Renal pelvis (tissue), 4 donors: ENCODE data around the gene EFHC1. TPM values are rescaled to one million over a fixed set of nuclear protein-coding genes. Genes with fewer than 3 reads are reported as not detected.
"Not testable (repeated sequence)": the region's sequence is repeated elsewhere in the genome, so short reads cannot be mapped to it uniquely, and the experiment has no call there.

Source experiments
- DNase-seq: peaks from one replicate; pipeline ENCODE4 v3.0.0-alpha.2; 2013
- polyA plus RNA-seq, 3 donors: library from polyadenylated mRNA; unstranded; fragments of 120-200 nt; gene quantifications; one replicate each; pipeline ENCODE4 v1.2.1, GENCODE V29; 2013; ENCODE audit not compliant: insufficient read length in 3 of 3

The EFHC1 gene
- polyA plus RNA-seq, 3 donors, result 54.4 to 75.7 (median 63.6) TPM

DNA sequence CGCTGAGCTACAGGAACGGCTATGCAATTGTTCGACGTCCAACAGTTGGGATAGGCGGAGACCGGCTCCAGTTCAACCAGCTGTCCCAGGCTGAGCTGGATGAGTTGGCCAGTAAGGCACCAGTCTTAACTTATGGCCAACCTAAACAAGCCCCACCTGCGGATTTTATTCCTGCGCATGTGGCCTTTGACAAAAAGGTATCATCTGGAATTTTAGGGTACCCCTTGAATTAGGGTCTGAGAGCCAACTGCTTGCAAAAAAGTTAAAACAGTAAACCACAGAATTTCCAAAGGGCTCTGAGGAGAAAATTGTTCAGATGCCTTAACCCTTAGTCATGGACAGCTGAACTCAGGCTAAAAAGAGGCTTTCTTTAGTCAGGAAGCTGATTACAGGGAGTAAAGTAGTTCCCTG is 3.8 kb downstream of the EFHC1 start:
- no peak for DNase-seq

DNA sequence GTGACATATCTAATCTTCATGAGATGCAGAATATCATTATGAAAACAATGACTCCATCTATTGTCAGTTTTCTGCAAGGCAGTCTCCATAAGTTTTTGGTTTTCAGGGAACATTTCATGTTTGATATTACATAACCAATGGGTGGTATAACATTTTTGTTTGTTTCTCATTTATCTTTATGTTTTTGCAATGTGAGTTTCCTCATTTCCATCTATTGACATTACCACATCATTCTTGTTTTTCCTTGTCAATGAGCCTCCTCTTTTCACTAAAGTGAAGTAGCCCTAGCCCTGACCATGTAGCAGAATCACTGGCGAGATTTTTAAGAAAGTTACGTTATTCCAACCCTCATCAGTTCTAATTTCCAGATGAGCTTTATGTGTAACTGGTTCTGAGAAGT is 4.4 kb downstream of the EFHC1 start:
- no peak for DNase-seq

DNA sequence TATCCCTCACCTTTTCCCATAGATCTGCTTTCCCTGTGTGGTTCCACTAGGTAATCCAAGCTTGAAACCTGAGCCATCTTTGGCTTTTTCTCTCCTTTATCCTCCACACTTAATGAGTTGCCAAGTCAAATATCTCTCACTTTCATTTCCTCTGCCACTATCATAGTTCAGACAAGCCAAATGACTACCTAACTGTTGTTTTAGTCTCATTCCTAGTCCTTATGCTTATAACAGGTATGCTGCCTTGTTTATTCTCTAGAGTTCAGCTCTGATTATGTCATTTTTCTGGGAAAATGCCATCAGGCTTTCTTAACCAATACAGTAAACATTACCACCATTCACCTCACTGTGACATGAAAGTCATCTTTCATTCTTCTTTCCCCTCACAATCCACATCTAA is 6.5 kb downstream of the EFHC1 start:
- no peak for DNase-seq

DNA sequence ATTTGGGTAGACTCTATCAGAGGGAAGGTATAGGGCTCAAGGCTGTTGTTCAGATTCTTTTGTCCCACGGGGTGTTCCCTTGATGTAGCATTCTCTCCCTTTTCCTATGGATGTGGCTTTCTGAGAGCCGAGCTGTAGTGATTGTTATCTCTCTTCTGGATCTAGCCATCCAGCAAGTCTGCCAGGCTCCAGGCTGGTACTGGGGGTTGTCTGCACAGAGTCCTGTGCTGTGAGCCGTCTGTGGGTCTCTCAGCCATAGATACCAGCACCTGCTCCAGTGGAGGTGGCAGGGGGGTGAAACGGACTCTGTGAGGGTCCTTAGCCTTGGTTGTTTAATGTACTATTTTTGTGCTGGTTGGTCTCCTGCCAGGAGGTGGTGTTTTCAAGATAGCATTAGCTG is 13.2 kb downstream of the EFHC1 start:
- DNase-seq, result not testable (repeated sequence)

DNA sequence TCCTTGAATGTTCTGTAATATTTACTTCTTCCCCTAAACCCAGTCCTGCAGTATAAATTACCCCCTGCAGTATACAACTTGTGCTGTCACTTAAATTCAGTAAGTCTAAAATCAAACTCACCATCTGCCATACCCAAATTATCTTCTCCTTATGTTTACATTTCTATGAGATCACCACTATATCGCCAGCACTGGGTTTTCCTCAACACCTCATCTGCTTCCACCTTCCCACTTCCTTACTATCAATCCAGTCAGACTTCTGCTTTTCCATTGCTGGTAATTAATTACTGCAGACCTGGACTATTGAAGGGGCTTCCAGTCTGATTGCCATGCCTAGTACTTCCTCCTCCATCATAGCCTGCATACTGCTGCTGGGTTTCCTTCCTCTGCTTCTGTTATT is 15.2 kb downstream of the EFHC1 start:
- no peak for DNase-seq

DNA sequence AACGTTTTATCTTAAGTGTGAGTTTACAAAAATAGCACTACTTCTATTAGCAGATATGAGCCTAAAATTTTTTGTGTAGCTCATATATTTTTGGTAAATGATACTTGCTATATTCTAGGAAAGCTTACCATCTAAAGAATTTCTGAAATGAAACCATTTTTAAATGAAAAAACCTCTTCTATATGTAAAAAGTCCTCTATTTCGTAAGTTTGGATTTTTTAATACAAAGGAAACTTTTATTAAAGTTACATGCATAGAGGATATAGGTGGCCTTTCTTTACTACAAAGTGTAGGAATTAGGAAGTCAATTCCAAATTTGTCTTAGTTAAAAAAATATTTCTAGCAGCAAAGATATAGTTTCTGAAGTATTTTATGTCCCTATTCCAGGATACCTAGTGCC is 18.8 kb downstream of the EFHC1 start:
- no peak for DNase-seq

DNA sequence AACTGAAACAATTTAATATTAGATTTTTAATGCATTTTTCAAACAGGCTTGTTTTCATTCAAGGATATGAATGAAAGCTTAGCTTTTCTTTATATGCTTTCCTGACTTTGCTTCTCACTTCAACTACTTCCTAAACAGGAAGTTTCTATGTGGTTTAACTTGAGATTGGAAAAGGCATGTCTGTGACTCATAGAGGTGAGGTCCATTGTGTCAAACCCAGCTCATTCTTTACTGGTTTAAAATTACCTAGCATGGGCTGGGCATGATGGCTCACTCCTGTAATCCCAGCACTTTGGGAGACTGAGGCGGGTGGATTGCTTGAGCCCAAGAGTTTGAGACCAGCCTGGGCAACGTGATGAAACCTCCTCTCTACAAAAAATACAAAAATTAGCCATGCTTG is 34.4 kb downstream of the EFHC1 start:
- DNase-seq, result no peak

DNA sequence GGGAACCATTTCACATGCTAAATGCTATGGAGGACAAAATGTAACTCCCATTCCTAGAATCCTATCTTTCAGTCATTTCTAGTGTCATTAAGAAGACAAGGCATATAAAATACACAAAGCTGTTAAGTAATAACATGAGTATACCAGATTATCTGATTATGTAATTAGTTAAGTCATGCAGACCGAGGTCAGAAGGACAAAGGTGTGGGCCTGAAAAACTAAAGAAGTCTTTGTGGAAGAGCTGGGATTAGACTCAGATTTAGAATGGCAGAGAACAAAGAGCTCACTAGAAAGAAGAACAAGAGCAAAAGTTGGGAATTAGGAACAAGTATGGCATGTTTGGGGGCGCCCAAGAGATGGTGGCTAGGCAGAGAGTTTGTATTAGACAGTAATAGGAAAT is 37.0 kb downstream of the EFHC1 start:
- no peak for DNase-seq

DNA sequence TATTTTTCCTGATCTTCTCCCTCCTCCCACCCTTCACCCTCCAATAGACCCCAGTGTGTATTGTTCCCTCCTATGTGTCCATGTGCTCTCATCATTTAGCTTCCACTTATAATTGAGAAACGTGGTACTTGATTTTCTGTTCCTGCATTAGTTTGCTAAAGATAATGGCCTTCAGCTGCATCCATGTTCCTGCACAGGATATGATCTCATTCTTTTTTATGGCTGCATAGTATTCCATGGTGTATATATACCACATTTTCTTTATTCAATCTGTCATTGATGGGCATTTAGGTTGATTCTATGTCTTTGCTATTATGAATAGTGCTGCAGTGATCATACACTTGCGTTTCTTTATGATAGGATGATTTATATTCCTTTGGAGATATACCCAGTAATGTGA is 41.1 kb downstream of the EFHC1 start:
- DNase-seq, result not testable (repeated sequence)

DNA sequence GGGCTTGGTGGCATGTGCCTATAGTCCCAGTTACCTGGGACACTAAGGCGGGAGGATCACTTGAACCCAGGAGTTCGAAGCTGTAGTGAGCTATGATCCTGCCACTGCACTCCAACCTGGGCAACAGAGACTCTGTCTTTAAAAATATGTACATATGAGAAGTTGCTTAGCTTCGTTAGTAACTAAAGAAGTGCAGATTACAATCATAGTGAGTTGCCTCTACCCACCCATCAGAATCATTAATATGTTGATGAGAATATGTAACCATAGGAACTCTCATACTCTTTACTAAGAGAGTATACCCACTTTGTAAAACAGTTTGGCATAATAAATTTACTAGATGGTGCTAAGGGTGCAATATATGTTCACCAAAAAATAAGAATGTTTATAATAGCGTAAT is 54.0 kb downstream of the EFHC1 start:
- no peak for DNase-seq

DNA sequence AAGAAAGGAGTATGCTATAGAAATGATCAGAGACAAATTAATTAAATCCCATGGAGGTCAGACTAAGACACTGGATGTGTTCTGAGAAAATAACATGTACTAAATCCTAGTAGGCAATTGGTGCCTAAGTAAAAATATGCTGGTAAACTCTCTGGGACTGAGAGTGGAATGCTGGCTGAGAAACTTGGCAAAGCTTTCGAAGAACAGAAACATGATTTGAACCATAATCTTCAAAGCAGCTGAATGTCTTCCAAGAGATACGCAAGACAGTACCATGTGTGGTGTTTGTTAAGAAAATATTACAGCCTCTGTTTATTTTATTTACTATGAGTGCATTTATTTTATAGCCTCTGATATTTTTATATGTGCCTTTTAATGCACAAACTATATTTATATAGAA is 55.2 kb downstream of the EFHC1 start:
- DNase-seq, result peak; percentile 12

DNA sequence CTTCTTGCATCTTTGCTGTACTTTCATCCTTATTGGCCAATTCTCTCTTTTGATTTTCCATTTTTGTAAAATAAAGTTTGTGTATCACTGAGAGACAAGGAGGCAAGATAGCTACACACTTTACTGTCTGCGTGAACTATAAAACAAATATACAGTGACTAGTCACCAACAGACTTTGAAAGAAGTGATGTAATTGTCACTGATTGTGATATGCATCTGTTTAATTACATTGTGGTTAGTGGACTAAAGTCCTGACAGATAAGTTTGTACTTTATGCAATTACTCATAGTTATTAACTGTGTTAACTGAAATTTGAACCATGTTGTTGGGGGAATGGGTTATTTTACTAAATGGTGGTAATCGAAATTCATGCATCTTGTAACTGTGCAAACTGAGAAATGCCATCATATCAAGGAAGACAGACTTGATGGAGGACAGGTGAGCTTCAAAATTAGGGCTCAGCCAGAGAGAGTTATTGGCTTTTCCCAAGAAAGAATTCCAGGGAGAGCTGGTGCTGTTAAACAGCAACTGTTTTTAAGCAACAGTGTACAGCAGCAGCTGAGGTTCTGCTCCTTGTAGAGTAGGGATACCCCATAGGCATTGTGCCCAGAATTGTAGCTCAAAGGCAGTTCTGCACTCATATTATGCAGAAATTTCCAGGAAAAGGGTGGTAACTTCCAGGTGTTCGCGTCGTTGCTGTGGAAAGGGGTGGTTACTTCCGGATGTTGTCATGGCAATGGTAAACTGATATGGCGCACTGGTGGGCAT is 62.9 kb downstream of the EFHC1 start:
- DNase-seq, result no peak

DNA sequence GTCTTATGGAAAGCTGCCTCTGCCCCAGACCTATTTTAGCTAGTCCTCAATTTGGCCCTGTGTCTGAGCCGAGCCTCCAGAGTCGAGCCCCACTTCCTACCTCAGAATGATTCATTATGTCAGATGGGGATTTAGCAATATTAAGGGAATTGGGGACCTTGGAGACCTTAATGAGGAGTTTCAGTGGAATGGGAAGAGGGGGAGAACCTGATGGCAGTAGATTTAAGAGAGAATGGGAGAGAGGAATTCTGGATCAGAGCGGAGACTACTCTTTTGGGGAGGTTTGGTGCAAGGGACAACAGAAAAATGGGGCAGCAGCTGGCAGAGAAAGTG is 63.5 kb downstream of the EFHC1 start:
- no peak for DNase-seq

DNA sequence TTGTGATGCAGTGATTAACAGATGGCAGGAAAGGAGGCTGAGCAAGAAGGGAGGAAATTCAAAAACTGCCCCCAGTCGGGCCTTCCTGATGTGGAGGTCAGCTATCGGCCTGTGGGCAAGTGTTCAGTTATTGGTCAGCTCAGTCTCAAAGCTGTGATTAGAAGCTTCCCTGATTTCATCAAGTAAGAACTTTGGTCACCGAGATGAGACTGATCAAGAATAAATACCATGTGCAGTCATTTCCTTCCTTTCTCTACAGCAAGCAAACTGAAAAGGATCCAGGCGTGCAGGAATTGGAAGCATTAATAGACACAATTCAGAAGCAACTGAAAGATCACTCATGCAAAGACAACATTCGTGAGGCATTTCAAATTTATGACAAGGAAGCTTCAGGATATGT is 69.7 kb downstream of the EFHC1 start:
- no peak for DNase-seq

DNA sequence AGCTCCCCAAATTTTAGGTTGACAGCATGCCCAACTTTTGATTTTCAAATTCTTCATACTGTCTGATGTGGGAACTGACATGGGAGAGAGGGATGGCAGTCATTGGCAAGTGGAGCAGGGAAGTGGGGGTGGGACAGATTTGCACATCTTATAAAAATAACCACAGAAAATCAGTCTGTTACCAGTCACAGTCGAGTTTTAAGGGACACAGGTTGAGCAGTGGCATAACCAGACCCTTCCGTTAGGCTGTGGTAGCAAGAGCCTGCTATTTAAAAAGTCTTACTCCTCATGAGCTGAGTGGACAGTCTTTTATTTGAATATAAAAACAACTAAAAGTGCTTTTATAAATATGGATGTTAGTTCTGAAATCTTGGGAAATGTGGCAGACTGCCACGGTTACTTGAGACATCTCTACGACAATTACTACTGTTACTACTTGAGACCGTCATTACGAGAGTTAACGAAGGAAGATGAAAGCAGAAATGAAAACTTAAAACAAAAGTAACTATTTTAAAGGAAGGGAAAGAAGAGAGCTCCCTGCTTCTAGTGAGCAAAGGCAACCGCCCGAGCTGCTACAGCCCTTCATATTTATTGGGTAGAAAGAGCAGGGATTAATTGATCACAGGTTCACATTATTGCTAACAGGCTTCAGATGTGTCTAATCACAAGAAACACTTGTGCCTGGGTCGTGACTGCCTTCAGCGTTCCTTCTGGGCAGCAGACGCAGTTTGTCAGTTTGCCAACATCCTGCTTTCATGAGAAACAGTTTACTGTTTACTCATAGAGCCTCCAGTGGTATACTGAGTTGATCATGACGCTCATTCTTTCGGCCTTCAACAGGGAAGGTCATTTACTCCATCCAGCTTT is 71.3 kb downstream of the EFHC1 start:
- no peak for DNase-seq

DNA sequence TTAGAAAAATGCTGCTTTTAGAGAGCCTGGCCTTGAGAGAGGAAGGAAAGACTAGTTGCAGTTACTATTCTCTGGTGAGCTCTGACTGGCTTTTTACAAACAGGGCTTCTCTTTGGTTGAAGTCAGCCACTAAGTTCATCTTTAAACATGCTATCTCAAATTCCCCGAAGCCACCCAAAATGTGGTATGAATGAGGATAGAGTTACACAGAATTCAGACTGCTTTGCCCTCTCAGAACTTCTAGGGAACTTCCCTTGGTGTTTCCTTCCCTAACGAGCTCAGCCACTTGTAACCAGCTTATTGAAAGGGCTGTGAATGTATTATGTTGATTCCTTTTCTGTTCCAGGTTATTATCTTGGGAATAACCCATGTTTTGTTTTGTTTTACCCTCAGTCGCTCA is 73.5 kb downstream of the EFHC1 start:
- DNase-seq, result no peak

DNA sequence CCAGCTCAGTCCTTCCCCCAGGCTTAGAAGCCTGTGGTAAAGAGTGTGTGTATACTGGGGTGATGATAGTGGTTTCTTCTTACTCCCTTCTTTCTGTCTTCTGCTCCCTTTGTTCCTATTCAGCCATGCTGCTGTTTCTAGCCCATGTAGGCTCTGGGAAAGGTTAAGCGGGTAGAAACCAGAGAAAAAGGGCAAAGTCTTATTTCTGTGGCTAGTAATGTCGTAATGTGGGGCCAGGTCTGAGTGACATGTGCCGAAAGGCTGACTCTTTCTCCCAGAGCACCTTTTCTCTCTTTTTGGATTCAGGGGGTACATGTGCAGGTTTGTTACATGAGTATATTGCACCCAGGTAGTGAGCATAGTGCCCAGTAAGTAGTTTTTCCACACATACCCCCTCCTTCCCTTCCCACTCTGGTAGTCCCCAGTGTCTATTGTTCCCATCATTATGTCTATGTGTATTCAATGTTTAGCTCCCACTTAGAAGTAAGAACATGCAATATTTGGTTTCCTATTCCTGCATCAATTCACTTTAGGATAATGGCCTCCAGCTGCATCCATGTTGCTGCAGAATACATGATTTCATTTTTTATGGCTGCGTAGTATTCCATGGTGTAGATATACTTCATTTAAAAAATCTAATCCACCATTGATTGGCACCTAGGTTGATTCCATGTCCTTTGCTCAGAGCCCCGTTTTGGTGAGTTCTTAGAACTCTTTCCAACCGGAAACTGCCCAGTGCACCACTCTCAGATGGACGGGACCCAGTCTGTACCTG is 74.3 kb downstream of the EFHC1 start:
- no peak for DNase-seq

DNA sequence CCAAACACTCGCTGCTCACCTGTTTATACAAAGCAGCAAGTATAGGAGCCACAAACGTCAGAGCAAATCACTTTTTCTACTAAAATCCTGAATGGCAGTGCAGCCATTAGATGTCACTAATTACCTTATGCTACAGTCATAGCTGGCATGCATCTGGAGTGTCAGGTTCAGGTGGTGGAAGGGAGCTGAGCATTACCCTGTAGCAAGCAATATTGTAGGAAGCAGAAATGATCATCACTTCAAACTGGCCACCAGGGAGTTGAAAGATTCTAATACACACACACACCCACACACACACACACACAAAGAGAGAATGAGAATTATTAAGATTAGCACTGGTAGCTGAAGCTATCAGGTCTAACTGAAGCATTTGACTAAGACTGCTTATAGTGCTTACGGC is 75.8 kb downstream of the EFHC1 start:
- DNase-seq, result no peak

DNA sequence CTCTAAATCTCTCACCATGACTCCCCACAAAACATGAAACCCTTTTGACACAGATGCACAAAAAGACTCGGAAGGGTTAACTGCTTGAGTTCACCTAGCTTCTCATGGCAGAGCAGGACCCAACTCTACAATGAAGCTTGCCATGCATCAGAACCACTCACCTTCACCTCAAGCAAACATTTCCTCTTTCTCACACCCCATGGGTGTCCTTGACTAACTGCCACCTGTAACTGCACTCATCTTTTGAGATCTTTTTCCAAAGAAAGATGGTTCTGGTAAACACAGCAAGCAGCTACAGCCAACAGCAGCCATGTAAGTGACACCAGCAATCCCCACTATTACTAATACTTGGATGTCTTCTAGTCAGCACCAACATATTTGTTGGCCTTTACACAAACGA is 76.5 kb downstream of the EFHC1 start:
- DNase-seq, result no peak

DNA sequence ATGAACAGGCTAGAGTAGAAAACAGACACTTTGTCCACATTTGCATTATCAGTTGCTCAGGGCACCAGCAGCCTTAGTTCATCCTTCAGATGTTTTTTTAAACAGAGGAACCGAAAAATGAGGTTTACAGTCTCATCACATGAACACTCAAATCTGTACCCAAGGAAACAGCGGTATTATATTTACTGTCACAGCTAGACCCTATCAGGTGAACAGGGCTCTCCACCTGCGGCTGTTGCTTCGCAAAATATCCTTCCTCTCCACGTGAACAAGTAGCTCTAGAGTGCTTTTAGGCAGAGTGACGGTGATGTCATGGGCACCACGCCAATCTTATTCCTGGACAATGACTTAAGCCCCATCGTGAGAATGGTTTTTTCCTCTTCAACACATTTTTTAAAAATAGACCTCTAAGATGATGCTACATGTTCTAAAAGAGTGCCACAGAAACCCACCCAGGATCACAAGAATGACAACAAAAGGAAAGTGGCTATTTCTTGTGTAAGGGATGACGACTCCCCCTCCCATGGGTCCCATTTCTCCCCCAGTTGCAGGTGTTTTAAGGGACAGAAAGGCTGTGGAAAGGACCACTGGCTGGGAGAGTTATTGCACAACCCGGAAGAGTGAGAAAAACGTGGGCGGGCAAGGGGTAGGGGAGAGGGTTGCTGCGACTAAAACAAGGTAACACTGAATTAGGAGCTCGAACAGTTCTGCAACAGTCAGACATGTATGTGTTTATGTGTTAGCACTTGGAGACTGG is 77.7 kb downstream of the EFHC1 start:
- DNase-seq, result no peak

DNA sequence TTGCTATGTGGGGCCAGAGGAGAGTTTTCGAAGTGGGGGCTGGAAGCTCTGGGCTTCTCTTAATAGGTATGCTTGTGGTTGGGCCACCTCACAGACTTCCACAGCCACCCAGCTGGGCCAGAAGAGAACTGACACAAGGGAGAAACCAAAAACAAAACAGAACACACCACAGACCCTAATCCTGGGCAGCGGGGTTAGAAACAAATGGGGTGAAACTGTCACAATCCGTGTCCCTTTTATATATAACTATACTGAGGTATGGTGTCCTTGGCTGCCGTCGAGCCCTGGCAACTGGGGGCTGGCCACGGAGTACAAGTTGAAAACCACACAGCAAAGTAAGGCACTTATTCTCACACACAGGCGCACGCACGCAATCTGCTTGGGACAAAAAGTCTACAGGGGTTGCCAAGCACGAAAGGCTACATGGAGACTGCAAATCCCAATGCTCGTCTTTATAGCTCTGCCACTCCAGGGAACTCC is 78.4 kb downstream of the EFHC1 start:
- DNase-seq, result no peak

DNA sequence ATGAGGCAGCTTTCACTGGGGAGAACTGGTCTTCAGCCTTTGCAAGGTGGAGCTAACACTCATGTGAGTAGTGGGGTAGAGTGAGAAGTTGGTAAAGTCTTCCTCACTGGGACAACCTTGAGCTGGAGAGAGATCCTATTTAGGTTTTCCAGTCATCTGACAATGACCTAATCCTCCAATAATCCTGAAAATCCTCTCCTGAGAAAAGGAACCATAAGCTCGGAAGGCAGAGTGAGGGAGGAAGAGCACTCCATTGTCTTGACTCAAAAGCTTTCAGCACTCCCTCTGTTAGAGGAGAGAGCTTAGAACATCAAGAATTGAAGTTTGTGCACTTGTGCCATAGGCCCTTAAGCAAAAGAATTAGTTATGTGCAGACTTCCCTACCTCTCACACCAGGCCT is 78.9 kb downstream of the EFHC1 start:
- no peak for DNase-seq
